ENCODE data around the gene ATN1.
A peak's percentile ranks its signal among the peaks of the same experiment; 100 is the strongest.

ATN1 gene

GRCh38 chr12:6904280-6905276 is 23.2 kb upstream of the ATN1 start, which contains the start of gene LRRC23 (continued):
- TF ChIP-seq PATZ1 (tag by site-specific recombination; IDR thresholded peaks at IDR 0.05), result peak; percentile 54; the same call in 1 of the 2 replicates
- no peak; the same call in 1 of the 2 replicates for TF ChIP-seq ZNF146 (tag by site-specific recombination; IDR thresholded peaks at IDR 0.05)
- no peak for TF ChIP-seq ZBTB7A (tag by site-specific recombination; IDR thresholded peaks at IDR 0.05; ENCODE audit: low read depth)
- no peak for TF ChIP-seq ZNF19 (tag by site-specific recombination; IDR thresholded peaks at IDR 0.05; ENCODE audit: low read depth)
- no peak for TF ChIP-seq BCL11A (tag by site-specific recombination; IDR thresholded peaks at IDR 0.05; ENCODE audit: low read depth)
- no peak; the same call in 1 of the 2 replicates for TF ChIP-seq PRDM2 (tag by site-specific recombination; IDR thresholded peaks at IDR 0.05; ENCODE audit: borderline replicate concordance)
- TF ChIP-seq SP3 (tag by site-specific recombination; IDR thresholded peaks at IDR 0.05), result peak; percentile 96
- no peak for TF ChIP-seq ZNF560 (tag by site-specific recombination; IDR thresholded peaks at IDR 0.05; ENCODE audit: borderline replicate concordance)
- peak; percentile 26; the same call in 1 of the 2 replicates for TF ChIP-seq ZEB2 (tag by site-specific recombination; IDR thresholded peaks at IDR 0.05)
- no peak for TF ChIP-seq ZNF701 (tag by site-specific recombination; IDR thresholded peaks at IDR 0.05)
- TF ChIP-seq, protein P1, sequence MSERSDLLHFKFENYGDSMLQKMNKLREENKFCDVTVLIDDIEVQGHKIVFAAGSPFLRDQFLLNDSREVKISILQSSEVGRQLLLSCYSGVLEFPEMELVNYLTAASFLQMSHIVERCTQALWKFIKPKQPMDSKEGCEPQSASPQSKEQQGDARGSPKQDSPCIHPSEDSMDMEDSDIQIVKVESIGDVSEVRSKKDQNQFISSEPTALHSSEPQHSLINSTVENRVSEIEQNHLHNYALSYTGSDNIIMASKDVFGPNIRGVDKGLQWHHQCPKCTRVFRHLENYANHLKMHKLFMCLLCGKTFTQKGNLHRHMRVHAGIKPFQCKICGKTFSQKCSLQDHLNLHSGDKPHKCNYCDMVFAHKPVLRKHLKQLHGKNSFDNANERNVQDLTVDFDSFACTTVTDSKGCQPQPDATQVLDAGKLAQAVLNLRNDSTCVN (tag by site-specific recombination; optimal IDR thresholded peaks at IDR 0.05), result peak; percentile 26
- peak; percentile 97 for TF ChIP-seq SP2 (tag by site-specific recombination; IDR thresholded peaks at IDR 0.05)
- TF ChIP-seq YY1 (tag by site-specific recombination; IDR thresholded peaks at IDR 0.05), result no peak
- peak; percentile 60 for TF ChIP-seq ZNF366 (tag by site-specific recombination; conservative IDR thresholded peaks at IDR 0.05)
- TF ChIP-seq SALL2 (tag by site-specific recombination; IDR thresholded peaks at IDR 0.05; ENCODE audit: borderline replicate concordance), result no peak
- TF ChIP-seq ZNF394 (tag by site-specific recombination; IDR thresholded peaks at IDR 0.05; ENCODE audit: borderline replicate concordance), result 0 out of 2 replicates have a peak, but pooled peaks have one; percentile 10
- peak; percentile 42; the same call in 1 of the 2 replicates for TF ChIP-seq ZBTB8A (tag by site-specific recombination; IDR thresholded peaks at IDR 0.05)
- TF ChIP-seq HOXC10 (CRISPR knock-in tag; IDR thresholded peaks at IDR 0.05), result no peak
- no peak for TF ChIP-seq ZNF585B (tag by site-specific recombination; IDR thresholded peaks at IDR 0.05)
- TF ChIP-seq, protein P2, sequence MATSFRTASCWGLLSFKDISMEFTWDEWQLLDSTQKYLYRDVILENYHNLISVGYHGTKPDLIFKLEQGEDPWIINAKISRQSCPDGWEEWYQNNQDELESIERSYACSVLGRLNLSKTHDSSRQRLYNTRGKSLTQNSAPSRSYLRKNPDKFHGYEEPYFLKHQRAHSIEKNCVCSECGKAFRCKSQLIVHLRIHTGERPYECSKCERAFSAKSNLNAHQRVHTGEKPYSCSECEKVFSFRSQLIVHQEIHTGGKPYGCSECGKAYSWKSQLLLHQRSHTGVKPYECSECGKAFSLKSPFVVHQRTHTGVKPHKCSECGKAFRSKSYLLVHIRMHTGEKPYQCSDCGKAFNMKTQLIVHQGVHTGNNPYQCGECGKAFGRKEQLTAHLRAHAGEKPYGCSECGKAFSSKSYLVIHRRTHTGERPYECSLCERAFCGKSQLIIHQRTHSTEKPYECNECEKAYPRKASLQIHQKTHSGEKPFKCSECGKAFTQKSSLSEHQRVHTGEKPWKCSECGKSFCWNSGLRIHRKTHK (tag by site-specific recombination; IDR thresholded peaks at IDR 0.05), result no peak
- no peak for TF ChIP-seq ZNF18 (tag by site-specific recombination; IDR thresholded peaks at IDR 0.05)
- TF ChIP-seq ZNF843 (tag by site-specific recombination; IDR thresholded peaks at IDR 0.05), result no peak
- TF ChIP-seq, protein P3, sequence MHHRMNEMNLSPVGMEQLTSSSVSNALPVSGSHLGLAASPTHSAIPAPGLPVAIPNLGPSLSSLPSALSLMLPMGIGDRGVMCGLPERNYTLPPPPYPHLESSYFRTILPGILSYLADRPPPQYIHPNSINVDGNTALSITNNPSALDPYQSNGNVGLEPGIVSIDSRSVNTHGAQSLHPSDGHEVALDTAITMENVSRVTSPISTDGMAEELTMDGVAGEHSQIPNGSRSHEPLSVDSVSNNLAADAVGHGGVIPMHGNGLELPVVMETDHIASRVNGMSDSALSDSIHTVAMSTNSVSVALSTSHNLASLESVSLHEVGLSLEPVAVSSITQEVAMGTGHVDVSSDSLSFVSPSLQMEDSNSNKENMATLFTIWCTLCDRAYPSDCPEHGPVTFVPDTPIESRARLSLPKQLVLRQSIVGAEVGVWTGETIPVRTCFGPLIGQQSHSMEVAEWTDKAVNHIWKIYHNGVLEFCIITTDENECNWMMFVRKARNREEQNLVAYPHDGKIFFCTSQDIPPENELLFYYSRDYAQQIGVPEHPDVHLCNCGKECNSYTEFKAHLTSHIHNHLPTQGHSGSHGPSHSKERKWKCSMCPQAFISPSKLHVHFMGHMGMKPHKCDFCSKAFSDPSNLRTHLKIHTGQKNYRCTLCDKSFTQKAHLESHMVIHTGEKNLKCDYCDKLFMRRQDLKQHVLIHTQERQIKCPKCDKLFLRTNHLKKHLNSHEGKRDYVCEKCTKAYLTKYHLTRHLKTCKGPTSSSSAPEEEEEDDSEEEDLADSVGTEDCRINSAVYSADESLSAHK (tag by site-specific recombination; IDR thresholded peaks at IDR 0.05), result no peak
